HG03280 (cell line): ENCODE data around the gene TWNK.

Experiments
- ATAC-seq: cut with Tn5 transposase; IDR thresholded peaks from one replicate; pipeline ENCODE4 v1.9.1; 2021; ENCODE audit warnings: mild to moderate bottlenecking, moderate library complexity; ENCODE audit not compliant: unreplicated experiment

TWNK gene

DNA sequence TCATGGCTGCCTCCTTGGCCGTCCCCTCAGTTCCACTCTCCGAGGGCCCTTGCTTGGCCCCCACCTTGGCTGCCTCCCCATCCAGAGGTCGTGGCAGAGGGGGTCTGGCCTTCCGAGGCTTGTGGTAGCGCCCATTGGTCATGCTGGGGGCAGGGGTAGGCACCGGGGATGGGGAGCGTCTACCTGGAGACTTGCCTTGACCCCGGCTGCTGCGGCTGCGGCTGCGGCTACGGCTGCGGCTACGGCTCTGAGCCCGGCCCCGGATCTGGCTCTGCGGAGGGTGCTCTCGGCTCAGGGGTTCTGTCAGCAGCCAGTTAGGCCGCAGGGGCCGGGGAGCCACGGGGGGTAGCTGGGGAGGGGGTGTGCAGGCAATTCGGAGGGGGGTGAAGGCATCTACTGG is 23.0 kb downstream of the TWNK start:
- ATAC-seq = no peak

DNA sequence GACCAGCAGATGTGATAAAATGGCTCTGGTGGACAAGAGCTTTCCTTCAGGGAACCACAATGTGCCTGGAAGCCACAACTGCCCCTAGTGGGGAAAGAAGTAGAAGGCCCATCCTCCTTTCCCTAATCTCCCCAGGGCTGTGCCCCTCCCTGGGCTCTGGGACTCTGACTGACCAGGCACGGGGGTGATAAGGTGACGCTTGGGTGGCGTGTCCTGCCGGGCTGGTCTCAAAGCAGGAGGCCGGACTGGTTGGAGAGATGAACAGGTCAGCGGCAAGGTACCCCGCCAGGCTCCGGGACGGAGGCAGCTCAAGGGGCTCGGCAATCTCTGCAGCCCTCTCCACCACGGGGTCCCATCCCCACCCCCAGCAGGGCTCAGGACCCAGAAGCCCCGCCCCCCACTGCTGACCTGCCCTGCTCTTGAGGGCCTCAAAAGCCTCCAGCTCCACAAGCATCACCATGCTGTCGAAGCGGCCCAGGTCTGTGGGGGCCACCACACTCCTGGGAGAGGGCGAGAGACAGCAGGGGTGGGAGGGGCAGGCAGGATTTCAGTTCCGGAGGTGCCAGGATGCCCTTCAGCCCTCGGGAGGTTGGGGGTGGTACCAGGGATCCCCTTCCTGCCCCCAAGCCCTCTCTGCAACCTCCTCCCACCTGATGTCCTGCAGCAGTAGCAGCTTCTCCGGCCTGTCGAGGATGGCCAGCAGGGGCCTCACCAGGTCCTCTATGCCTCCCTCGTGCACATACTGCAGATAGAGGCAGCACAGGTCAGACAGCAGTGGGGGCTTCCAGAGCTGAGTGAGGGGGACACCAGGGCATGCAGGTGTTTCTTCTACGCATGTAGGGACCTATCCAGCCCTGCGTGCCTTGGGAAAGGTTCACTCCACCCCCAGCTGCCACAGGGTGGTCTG is 24.4 kb downstream of the TWNK start:
- ATAC-seq = no peak

DNA sequence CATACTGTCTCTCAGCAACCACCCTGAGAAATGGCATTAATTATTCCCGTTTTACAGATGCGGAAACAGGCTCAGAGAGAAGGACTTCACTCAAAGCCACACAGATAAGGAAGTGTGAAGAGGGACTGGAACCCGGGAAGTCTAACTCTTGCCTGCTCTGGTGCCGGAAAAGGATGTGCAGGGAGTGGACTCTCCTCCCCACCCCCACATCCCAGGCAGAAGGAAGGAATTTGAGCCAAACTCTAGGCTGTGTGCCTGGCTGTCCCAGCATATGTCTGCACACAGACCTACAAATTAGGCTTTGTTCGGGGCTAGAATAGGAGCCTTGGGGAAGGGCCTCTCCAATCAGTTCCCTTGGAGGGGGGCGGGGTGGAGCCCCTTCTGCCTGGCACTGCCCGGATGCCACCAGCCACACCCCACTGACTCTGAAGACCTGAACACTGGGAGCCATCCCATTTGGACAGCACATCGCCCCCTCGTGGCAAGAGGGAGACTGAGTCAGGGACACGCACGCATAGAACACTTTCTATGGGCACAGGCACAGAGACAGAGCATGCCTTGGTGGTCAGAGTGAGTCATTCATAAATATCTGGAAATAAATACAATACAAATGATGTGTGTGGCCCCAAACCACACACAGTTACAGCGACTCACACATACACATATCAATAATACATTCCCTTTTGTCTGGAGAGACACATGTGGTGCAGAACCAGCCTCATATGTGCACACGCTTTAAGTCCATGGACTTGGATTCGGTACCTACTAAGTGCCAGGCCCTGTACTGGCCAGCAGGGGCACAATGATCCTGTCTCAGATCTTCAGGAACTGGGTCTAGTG is 25.4 kb downstream of the TWNK start:
- ATAC-seq = peak; percentile 81

DNA sequence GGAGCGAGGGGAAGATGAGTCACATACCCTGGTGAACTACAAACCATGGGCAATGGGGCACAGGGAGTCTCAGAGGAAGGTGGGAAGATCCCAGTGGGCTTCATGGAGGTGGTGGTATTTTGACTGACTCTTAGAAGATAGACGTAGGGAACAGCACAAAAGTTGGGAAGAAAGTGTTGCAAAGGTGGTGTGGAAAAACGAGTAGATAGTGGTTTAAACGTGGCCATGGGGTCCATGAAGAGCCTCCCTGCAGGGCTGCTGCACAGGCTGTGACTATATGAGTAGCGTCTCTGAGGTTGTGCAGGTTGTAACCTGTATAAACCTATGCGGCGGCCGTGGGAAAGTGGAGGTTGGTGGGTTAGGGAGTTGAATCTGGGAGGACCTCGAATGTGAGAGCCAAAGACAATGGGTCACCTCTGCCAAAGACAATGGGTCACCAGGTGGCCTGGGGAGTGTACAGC is 26.1 kb downstream of the TWNK start:
- no peak for ATAC-seq

DNA sequence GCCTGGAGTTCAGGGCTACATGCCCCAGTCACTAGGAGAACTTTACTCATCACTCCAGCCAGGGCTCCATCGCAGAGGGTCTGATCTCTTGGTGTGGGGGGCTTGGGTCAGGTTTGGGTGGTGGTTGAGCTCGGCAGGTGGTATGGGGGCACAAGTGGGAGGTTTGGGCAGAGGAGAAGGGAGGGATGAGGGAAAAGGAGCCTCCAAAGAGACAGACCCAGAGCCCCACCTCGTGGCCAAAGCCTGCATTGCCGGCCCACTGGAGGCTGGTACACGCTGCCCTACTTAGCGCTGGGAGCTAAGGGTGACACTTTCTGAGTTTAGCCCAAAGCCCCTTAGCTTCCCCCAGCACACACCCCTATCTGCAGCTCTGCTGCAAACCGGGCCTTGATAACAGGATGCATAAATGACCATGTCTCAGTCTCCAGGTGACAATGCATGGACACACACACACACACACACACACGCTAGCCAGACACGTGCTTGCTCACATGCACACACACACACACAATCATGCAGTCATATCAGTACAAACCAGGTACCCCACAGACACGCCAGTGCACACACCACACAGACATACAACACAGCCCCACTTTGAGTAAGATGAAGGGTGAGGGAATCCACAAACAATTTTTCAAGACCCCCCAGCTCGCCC is 27.0 kb downstream of the TWNK start:
- no peak for ATAC-seq

DNA sequence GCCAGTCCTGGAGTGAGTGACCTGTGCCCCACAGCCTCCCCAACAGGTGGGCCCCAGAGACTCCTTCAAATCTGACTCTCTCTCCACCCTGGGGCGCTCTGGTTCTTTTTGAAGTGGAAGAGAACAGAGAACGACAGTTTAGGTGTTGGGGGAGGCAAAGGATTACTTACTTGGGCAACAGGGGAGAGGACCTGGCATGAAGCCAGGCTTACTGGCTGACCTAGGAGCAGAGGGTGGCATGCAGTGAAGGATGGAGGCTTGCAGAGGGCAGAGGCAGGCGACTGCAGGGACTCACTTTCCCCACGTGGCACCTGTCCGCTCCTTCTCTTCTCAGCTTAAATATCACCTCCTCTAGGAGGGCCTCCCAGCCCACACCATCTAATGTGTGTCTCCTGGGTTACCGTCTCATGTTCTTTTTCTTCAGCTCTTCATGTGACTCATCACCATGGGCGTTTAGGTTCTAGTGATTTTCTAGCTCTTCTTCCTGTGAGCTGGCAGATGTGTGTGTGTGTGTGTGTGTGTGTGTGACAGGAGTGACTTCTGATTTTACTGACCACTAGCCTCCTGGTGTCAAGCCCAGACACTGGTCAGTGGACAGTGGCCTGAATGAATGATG is 27.7 kb downstream of the TWNK start:
- ATAC-seq = no peak

DNA sequence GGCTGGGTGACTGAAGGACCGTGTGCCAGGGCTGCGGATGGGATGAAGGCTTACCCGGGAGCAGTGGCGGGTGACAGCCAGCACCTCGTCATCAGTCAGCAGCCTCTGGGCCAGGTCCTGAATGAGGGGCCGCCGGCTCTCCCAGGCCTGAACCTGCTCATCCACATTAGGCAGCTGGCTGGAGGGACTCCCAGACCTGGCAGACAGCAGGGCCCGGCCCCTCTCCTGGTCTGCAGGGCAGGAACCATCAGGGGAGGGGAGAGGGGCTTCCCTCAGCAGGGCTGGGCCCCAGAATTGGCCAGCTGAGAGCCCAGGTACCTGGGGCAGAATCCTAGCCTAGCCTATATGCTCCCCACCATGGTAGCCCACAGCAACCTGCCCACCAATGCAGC is 28.2 kb downstream of the TWNK start:
- ATAC-seq = no peak

DNA sequence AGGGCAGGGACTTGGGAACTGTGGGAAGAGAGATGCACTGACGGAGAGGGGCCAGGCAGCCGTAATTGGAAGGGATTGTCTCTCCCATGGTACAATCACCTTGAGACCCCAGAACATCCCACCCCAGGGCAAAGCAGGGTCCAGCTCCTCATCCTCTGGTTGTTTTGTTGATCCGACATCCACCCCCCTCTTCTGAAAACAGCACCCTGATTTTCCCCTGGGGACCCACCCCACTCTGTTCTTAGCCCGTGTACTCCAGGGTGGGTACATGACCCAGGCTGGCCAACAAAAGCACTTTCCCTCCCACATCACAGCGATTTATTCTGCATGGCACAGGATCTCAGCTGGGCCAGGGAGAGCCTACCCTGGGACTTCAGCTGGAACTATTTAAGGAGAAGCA is 29.5 kb downstream of the TWNK start:
- ATAC-seq = no peak

DNA sequence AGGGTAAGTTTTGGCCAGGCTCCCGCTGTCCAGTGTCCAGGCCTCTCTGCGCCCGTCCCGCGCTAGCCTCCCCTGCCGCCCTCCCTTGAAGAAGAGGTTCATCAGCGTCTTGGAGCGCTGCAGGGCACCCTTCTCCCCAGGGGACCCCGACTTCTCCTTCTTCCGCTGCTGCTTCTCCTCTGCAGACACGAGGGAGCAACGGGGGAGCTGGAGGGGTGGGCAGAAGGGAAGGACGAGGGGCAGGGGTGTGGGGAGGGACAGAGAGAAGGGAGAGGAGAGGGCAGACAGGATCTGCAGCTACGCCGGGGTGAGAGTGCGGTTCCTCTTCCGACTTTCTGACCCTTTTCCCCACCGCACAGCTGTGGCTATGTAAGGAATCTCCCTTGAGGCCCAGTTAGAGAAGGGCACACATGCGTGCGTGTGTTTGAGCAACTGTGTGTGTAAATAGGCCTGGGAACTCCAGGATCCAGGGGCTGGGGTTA is 30.8 kb downstream of the TWNK start:
- no peak for ATAC-seq

DNA sequence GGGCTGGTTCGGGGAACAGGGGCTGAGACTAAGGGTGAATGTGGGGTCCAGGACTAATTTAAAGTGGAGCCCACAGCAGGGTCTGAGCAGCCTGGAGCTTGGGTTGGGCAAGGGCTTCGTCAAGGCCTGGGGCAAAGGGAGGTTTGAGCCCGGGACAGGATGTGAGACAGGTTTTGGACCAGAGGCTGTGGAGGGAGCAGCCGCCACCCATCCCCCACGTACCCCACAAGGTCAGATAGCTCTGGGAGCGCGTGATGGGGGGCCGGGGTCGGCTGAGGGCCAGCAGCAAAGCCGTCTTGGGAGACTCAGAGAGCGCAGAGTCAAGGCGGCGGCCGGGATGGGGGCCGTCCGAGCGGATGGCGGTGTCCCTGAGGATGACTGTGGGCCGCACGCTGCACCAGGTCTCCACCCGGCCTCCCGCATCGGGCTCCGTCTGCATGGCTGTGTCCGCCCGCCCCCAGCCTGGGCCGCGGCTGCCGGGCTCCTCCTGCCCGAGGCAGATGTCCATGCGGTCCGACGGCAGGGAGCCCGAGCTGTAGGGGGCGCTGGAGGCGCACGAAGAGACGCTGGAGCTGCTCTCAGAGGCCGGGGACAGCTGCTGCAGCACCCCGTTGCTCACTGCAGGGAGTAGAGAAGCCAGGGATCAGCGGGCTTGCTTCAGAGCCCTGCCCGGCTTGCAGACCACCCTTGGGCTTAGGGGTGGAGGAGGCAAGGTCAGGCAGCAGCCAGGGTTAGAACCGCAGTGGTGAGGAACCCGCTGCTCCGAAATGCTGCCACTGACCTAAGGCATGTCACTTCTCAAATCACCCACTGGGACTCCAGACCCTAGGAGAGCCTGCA is 31.5 kb downstream of the TWNK start:
- ATAC-seq = no peak

DNA sequence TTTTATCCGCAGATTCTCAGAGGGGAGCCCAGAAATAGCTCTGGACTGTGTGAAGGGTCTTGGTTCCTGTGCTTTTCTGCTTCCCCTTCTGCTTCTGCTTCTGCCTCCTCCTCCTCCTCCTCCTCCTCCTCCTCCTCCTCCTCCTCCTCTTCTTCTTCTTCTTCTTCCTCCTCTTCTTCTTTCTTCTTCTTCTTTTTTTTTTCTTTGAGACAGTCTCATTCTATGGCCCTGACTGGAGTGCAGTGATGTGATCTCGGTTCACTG is 32.0 kb downstream of the TWNK start:
- ATAC-seq = no peak

DNA sequence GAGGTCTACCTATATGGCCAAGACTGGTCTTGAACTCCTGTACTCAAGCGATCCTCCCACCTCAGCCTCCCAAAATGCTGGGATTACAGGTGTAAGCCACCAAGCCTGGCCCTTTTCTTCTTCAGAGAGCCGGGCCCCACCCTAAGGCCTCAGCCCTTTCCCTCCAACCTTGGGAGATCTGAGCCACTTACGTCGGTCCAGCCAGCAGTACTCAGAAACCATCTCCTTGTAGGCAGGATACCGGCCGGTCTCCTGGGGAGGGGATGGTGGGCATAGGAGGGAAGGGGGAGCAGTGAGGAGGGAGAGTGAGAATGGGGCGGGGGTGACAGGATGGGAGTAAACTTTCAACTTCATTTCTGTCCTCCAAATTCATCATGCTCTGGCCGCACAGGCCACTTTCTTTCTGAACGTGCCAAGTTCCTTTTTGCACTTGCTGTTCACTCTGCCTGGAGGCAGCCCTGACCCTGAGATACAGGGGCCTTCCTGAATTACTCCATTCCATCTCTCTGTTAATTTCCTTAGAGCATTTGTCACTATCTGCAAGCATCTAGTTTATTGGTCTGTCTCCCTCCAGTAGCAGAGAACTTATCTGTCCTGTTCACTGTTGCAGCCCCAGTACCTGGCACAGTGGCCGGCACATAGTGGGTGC is 33.2 kb downstream of the TWNK start:
- no peak for ATAC-seq

DNA sequence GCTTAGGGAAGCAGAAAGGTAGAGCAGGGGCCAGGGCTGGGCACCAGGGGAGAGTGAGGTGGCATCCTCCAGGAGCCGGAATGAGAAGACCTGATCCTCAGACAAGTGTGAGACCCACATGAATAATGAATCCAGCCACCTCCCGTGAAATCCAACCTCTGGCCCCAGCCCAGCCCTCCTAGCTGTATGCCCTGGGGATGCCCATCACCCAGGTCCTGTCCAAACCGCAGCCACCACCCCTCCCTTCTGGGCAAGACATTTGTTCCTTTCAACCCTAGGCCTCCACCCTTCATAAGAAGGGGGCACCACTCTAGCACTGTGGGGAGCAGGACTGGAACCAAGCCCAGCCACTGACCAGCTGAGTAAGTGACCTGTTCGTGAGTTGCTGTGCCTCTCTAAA is 33.9 kb downstream of the TWNK start:
- no peak for ATAC-seq

DNA sequence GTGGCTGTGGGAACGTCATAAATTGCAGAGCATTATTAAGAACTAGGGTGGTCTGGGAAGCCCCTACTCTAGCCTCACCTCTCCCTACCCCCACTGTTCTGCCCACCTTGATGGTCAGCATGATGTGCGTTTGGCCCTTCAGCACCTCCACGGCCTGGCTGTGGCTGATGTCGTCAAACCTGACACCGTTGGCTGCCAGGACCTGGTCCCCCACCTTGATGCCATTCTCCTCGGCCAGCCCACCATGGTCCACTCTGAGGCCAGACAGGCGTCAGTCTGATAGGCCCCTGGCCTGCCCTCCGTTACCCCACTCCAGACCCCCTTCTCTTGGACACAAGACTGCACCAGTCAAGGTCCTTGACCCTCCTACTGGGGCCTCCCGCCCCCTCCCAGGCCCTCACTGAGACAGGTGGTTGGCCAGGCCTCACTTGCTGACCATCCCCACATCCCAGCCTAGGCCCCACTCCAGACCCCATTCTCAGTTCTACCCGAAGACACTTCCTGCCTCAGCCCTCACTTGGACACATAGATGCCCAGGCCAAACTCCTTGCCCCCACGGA is 34.4 kb downstream of the TWNK start:
- no peak for ATAC-seq

DNA sequence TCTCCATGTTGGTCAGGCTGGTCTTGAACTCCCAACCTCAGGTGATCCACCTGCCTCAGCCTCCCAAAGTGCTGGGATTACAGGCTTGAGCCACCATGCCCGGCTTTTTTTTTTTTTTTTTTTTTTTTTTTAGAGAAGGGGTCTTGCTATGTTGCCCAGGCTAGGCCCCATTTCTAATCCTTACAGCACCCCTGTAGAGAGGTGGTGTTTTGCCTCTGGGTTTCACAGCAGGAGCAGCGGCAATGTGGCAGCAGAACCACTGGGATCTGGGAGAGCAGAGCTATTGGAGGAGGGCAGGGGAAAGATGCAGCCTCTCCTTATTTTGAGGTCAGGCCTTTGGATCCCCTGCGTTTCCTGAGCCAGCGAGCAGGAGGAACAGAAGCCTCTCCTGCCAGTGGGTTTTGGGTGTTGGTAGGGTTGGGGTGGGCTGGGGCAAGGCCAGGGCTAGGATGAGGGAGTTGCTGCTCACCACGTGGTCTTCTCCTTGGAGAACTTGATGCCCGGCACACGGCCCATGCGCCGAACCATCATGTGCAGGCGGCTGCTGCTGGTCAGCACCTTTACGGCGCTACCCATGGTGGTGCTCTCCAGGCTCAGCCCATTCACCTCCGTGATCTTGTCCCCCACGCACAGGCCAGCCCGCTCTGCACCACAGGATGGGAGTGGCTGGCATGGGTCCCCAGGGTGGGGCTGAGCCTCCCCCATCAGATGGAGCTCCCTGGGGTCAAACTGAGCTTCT is 35.8 kb downstream of the TWNK start:
- ATAC-seq = no peak

DNA sequence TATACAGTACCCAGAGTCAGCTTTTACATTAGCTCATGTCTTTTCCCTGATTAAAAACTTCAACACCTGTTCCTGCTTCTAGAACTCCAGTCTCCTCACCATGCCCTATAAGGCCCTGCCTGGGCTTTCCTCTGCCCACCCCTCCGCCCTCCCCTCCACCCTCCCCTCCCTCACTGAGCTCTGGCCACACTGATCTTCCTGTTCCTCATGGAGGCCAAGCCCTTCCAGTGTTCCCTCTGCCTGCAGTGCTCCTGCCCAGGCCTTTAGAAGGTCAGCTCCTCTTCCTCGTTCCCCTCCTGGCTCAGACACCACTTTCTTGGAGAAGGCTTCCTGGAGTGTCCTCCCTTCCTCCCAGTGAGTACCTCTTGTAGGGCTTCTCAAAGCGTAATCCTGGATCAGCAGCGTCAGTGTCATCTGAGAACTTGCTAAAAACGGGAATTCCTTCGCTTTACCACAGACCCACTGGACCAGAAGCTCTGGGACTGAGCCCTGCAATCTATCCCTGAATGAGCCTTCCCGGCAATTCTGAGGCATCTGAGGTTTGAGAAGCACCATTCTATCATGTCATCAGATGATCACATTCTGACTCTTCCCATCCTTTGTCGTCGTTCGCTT is 39.9 kb downstream of the TWNK start:
- no peak for ATAC-seq

DNA sequence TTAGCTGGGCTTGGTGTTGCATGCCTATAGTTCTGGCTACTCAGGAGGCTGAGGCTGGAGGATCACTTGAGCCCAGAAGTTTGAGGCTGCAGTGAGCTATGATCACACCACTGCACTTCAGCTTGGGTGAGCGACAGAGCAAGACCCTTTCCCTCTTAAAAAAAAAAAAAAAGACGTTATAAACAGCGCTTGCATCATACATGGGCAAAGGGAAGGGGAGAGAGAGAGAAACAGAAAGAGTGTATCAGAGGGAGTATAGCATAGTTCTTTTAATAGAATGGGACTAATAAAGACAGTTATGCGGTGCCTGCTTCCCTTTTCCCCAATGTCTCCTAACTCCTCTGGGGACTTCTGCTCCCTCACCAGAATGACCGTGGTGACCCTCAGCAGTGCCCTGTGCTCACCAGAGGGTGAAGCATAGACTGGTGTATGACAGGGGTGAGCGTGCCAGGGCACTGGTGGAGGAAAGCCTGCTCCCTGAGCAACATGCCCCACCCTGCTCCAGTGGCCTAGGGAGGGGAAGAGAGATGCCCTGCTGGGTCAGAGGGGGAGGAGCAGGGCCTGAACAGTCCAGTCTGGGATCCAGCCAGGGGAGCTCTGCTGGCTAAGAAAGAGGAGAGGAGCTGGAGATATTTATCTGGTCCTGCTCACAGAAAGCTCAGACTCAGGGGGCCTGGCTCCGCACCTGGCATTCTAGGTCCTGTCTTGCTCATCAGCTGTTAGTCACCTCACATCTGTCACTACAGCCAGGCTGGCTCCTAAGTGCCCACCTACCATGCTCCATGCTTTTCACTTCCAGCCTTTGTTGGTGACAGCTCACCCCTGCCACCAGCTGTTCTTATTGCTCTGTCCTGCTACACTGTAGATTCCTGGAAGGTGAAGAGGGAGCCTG is 41.3 kb downstream of the TWNK start:
- no peak for ATAC-seq
